ENCODE measurements around the gene LHFPL4.

GRCh38 chr3:9501226-9501625, 52.4 kb downstream of the LHFPL4 start:
- no peak for TF ChIP-seq POLR2A (IDR thresholded peaks at IDR 0.05)
- TF ChIP-seq CTCF (IDR thresholded peaks at IDR 0.05), result no peak
